Thoracic aorta (tissue), 2 donors: ENCODE results near the gene EHD4. TPM values are rescaled to one million over a fixed set of nuclear protein-coding genes. Genes with fewer than 3 reads are reported as not detected.

ENCODE experiments used
- ATAC-seq: fragments of 150-250 bp; one replicate; pipeline ENCODE4 v1.8.0; 2017; ENCODE audit warnings: low read depth; ENCODE audit not compliant: insufficient number of reproducible peaks, low FRiP score
- DNase-seq: peaks from one replicate; pipeline ENCODE4 v3.0.0-alpha.2; 2020; ENCODE audit warnings: low spot score
- H3K27ac ChIP-seq, 2 donors: fragments of 200-600 bp; sonication (generic); 1 replicate in 1 of 2; 2 replicates in 1 of 2; pipeline ENCODE4 v1.5.1; 2016; ENCODE audit warnings: mild to moderate bottlenecking in 2 of 2, moderate library complexity in 2 of 2
- H3K27me3 ChIP-seq: fragments of 200-600 bp; sonication (generic); replicated peaks from 2 replicates; pipeline ENCODE4 v1.6.0; 2016; ENCODE audit warnings: mild to moderate bottlenecking; ENCODE audit not compliant: insufficient read depth
- H3K36me3 ChIP-seq: fragments of 200-600 bp; sonication (generic); one replicate; pipeline ENCODE4 v1.5.1; 2016
- H3K4me1 ChIP-seq, 2 donors: fragments of 200-600 bp; sonication (generic); 1 replicate in 1 of 2; 2 replicates in 1 of 2; pipeline versions ENCODE4 v1.5.1 to v1.6.0; 2016; ENCODE audit warnings: low read depth in 2 of 2, mild to moderate bottlenecking in 1 of 2; ENCODE audit not compliant: control insufficient read depth in 1 of 2
- H3K4me3 ChIP-seq: fragments of 200-600 bp; sonication (generic); 2 replicates; pipeline ENCODE4 v1.5.1; 2016; ENCODE audit warnings: mild to moderate bottlenecking
- H3K9me3 ChIP-seq: fragments of 200-600 bp; sonication (generic); 2 replicates; pipeline ENCODE4 v1.5.1; 2016
- total RNA-seq, 2 donors: library from RNA; depleted of rRNA; stranded (reverse); fragments of >200 nt; gene quantifications; one replicate each; pipeline versions ENCODE4 v1.1.0 to v1.2.3, GENCODE V29; 2016
- TF ChIP-seq, protein P1 (sequence below): fragments of 200-600 bp; sonication (generic); IDR thresholded peaks from one replicate; pipeline ENCODE4 v1.5.1; 2019; ENCODE audit warnings: antibody characterized with exemption

The EHD4 gene
- total RNA-seq, 2 donors from 2014 or later: 43.6 to 48.1 TPM

DNA sequence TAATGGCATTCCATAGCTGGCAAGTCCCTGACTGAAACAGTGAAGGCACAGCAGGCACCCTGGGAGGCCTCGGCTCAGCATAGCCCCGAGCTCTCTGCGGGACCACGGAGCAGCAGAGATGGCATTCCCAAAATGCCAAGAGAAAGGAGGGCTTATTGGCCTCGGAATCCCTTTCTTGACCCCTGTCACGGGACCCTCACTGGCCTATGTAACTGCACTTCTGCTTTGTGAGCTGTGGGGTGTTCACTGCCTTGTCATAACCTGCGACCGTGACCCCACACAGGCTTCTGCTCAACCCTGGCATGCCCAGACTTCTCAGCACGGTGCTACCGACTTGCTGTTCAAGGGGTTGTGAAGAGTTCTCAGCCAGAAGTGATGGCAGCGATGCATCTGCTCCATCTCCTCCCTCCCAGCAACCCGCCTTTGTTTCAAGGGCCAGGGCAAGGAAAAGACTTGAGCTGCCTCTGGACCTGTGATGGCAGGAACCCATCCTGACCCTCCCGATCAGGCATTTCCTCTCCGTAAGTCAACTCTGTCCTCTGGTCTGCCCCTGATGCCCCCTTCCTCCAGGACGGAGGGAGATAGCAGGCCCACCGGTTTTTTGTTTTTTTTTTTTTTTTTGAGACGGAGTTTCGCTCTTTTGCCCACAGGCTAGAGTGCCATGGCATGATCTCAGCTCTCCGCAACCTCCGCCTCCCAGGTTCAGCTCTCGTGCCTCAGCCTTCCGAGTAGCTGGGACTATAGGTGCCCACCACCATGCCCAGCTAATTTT lies 30.5 kb downstream of the EHD4 start:
- peaks cover 4% of the 10 kb centered on the region for H3K36me3 ChIP-seq
- no peak overlapping the region for H3K27ac ChIP-seq
- H3K9me3 ChIP-seq: no peaks in the 10 kb centered on the region
- H3K4me3 ChIP-seq: no peak overlapping the region
- H3K27me3 ChIP-seq: no peaks in the 10 kb centered on the region
- DNase-seq: no peak
- no peak for ATAC-seq
- peaks cover 25 to 59% of the 10 kb centered on the region in 2 donors for H3K4me1 ChIP-seq
- TF ChIP-seq, protein P1, sequence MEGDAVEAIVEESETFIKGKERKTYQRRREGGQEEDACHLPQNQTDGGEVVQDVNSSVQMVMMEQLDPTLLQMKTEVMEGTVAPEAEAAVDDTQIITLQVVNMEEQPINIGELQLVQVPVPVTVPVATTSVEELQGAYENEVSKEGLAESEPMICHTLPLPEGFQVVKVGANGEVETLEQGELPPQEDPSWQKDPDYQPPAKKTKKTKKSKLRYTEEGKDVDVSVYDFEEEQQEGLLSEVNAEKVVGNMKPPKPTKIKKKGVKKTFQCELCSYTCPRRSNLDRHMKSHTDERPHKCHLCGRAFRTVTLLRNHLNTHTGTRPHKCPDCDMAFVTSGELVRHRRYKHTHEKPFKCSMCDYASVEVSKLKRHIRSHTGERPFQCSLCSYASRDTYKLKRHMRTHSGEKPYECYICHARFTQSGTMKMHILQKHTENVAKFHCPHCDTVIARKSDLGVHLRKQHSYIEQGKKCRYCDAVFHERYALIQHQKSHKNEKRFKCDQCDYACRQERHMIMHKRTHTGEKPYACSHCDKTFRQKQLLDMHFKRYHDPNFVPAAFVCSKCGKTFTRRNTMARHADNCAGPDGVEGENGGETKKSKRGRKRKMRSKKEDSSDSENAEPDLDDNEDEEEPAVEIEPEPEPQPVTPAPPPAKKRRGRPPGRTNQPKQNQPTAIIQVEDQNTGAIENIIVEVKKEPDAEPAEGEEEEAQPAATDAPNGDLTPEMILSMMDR: no peak

DNA sequence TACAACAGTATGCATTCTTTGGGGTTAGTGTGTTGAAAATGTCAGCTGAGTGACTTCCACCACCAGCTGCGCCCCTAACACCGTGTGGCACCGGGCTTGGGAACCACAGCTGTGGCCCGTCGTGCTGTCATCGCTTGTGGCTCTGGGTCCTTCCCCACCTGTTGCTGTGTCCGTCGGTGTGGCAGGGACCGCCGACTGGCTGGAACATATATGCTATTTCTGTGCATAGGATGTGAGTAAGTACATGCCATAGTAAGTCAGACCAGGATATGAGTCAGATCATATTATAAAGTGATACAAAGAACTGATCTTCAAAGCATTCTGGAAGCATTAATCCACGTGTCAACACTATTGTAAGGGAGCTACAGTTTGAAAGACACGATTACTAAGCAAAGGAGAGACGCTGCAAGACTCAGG lies 31.9 kb downstream of the EHD4 start:
- Histone ChIP-seq H3K4me3 (no peak overlapping the region), H3K27ac (no peak overlapping the region), H3K36me3 (peaks cover 4% of the 10 kb centered on the region), H3K27me3 (no peaks in the 10 kb centered on the region), H3K9me3 (no peaks in the 10 kb centered on the region), H3K4me1 (peaks cover 18 to 54% of the 10 kb centered on the region in 2 donors)
- DNase-seq (no peak), ATAC-seq (no peak)
- TF ChIP-seq, protein P1: no peak

DNA sequence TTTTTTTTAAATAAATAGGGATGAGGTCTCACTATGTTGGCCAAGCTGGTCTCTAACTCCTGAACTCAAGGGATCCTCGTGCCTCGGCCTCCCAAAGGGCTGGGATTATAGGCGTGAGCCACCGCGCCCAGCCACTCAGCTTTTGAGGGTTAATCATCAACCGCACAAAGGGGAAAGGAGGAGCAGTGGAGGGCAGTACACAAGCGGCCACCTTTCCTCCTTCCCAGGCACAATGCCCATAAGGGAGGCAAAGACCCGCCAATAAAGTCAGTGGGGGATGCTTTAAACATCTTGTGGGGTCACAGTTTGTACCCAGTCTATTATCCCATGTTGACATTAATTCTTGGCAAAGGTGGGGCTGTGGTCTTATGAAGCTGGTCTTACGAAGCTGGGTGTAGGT lies 32.4 kb downstream of the EHD4 start:
- H3K36me3 ChIP-seq: peaks cover 4% of the 10 kb centered on the region
- H3K4me1 ChIP-seq: peaks cover 14 to 54% of the 10 kb centered on the region in 2 donors
- H3K27ac ChIP-seq: no peak overlapping the region
- no peak overlapping the region for H3K4me3 ChIP-seq
- TF ChIP-seq, protein P1: no peak
- H3K9me3 ChIP-seq: no peaks in the 10 kb centered on the region
- no peak for DNase-seq
- no peak for ATAC-seq
- no peaks in the 10 kb centered on the region for H3K27me3 ChIP-seq

GRCh38 chr15:41937568-41937923 lies 34.8 kb downstream of the EHD4 start:
- DNase-seq (no peak), ATAC-seq (no peak)
- Histone ChIP-seq H3K9me3 (no peaks in the 10 kb centered on the region), H3K4me3 (no peak overlapping the region), H3K4me1 (peaks cover 20 to 56% of the 10 kb centered on the region in 2 donors), H3K36me3 (peaks cover 4% of the 10 kb centered on the region), H3K27ac (peak overlapping the region in 1 of 2 donors; percentile 15), H3K27me3 (no peaks in the 10 kb centered on the region)
- TF ChIP-seq, protein P1: no peak

GRCh38 chr15:41936649-41937567 lies 35.4 kb downstream of the EHD4 start:
- no peak for ATAC-seq
- Histone ChIP-seq H3K9me3 (no peaks in the 10 kb centered on the region), H3K4me1 (peaks cover 24 to 62% of the 10 kb centered on the region in 2 donors), H3K27me3 (no peaks in the 10 kb centered on the region), H3K4me3 (no peak overlapping the region), H3K36me3 (peaks cover 4% of the 10 kb centered on the region), H3K27ac (peak overlapping the region in 1 of 2 donors; percentile 15)
- TF ChIP-seq, protein P1: no peak
- DNase-seq: no peak
